ENCODE measurements around the gene ATG16L1.

The ATG16L1 gene

GRCh38 chr2:233255151-233255550, 3.7 kb downstream of the ATG16L1 start:
- WGBS (ENCODE audit: insufficient coverage) = 98% methylated on average over 7 of the region's 11 CpGs
- no peaks in the 10 kb centered on the region for H3K9me3 ChIP-seq (ENCODE audit: control extremely low read depth in 1 of 5, control insufficient read depth in 4 of 5, insufficient read depth in 2 of 5, low read depth in 1 of 5, low read length in 4 of 5)
- H3K27ac ChIP-seq (ENCODE audit: insufficient read depth in 1 of 2, low read depth in 1 of 2, low read length in 2 of 2, poor library complexity in 1 of 2, severe bottlenecking in 2 of 2) = peak overlapping the region in 1 of 2 experiments; percentile 21
- H3K27me3 ChIP-seq (replicated peaks in 2 of 5; ENCODE audit: control insufficient read depth in 4 of 5, insufficient read depth in 5 of 5, low read length in 4 of 5) = no peaks in the 10 kb centered on the region
- H3K4me3 ChIP-seq (ENCODE audit: control insufficient read depth in 1 of 7, extremely low read depth in 1 of 7, insufficient read depth in 4 of 7, low read depth in 2 of 7, low read length in 6 of 7) = no peak overlapping the region
- ChIA-PET CTCF (no interaction called here), POLR2A (no interaction called here)
- H3K36me3 ChIP-seq (ENCODE audit: control insufficient read depth in 4 of 4, insufficient read depth in 4 of 4, low read length in 3 of 4) = peaks cover 12 to 47% (median 30%) of the 10 kb centered on the region in 4 experiments
- peaks cover 6 to 23% (median 16%) of the 10 kb centered on the region in 4 experiments for H3K4me1 ChIP-seq (ENCODE audit: control extremely low read depth in 1 of 4, control insufficient read depth in 4 of 4, insufficient read depth in 4 of 4, low read length in 3 of 4)
- no peak for DNase-seq

DNA sequence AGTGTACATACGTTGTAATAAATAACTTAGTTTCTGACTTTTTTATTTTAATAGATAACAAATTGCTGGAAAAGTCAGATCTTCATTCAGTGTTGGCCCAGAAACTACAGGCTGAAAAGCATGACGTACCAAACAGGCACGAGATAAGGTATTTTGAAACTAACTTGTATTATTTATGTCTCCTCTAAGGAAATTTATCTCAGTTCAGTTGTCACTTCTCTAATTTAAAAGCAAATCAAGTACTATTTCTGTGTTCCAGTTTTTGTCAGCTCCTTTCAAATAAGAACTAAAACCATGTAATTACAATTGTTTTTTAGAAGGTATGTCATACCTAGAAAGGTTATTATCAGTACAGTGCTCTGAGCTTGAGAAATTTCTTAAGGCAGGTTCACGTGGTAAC, 4.6 kb downstream of the ATG16L1 start:
- H3K36me3 ChIP-seq (ENCODE audit: control insufficient read depth in 4 of 4, insufficient read depth in 4 of 4, low read length in 3 of 4) = peaks cover 18 to 54% (median 36%) of the 10 kb centered on the region in 4 experiments

DNA sequence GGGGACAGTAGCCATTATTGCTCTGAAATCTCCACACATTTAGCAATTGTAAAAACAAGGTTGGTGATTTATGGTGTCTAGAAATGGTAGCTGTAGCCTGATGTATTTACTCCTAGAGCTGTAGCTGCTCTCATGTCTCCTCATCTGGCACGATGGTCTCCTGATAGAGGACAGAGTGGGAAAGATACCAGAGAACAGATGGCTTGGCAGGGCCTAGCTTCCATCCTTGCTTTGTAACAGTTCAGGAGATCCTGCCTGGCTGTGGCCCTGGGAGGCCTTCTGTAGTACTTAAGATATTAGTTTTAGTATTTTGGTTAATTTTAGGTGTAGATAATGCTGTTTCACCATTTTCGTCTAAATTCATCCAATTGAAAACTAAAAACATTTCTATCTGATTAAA, 6.7 kb downstream of the ATG16L1 start:
- CTCF ChIA-PET = no interaction called here
- POLR2A ChIA-PET = no interaction called here

More for the DNA sequence above, 4.6 kb downstream of the ATG16L1 start:
- no peak for DNase-seq
- H3K4me3 ChIP-seq (ENCODE audit: control insufficient read depth in 1 of 7, extremely low read depth in 1 of 7, insufficient read depth in 4 of 7, low read depth in 2 of 7, low read length in 6 of 7) = no peak overlapping the region
- no peaks in the 10 kb centered on the region for H3K27me3 ChIP-seq (replicated peaks in 2 of 5; ENCODE audit: control insufficient read depth in 4 of 5, insufficient read depth in 5 of 5, low read length in 4 of 5)
- no peak overlapping the region for H3K27ac ChIP-seq (ENCODE audit: insufficient read depth in 1 of 2, low read depth in 1 of 2, low read length in 2 of 2, poor library complexity in 1 of 2, severe bottlenecking in 2 of 2)
- CTCF ChIA-PET = no interaction called here
- no peaks in the 10 kb centered on the region for H3K9me3 ChIP-seq (ENCODE audit: control extremely low read depth in 1 of 5, control insufficient read depth in 4 of 5, insufficient read depth in 2 of 5, low read depth in 1 of 5, low read length in 4 of 5)
- WGBS (ENCODE audit: insufficient coverage) = no CpG with 5 or more reads among the region's 4 CpGs
- POLR2A ChIA-PET = no interaction called here
- H3K4me1 ChIP-seq (ENCODE audit: control extremely low read depth in 1 of 4, control insufficient read depth in 4 of 4, insufficient read depth in 4 of 4, low read length in 3 of 4) = peaks cover 5 to 17% (median 10%) of the 10 kb centered on the region in 4 experiments

GRCh38 chr2:233259730-233260129, 8.3 kb downstream of the ATG16L1 start:
- Histone ChIP-seq H3K27ac (ENCODE audit: insufficient read depth in 1 of 2, low read depth in 1 of 2, low read length in 2 of 2, poor library complexity in 1 of 2, severe bottlenecking in 2 of 2) (no peak overlapping the region), H3K36me3 (ENCODE audit: control insufficient read depth in 4 of 4, insufficient read depth in 4 of 4, low read length in 3 of 4) (peaks cover 39 to 83% (median 62%) of the 10 kb centered on the region in 4 experiments), H3K27me3 (replicated peaks in 2 of 5; ENCODE audit: control insufficient read depth in 4 of 5, insufficient read depth in 5 of 5, low read length in 4 of 5) (no peaks in the 10 kb centered on the region), H3K9me3 (ENCODE audit: control extremely low read depth in 1 of 5, control insufficient read depth in 4 of 5, insufficient read depth in 2 of 5, low read depth in 1 of 5, low read length in 4 of 5) (no peaks in the 10 kb centered on the region), H3K4me3 (ENCODE audit: control insufficient read depth in 1 of 7, extremely low read depth in 1 of 7, insufficient read depth in 4 of 7, low read depth in 2 of 7, low read length in 6 of 7) (no peak overlapping the region), H3K4me1 (ENCODE audit: control extremely low read depth in 1 of 4, control insufficient read depth in 4 of 4, insufficient read depth in 4 of 4, low read length in 3 of 4) (no peaks in the 10 kb centered on the region)
- WGBS (ENCODE audit: insufficient coverage) = 83% methylated on average over 1 of the region's 1 CpG
- ChIA-PET CTCF (interaction anchor here (1.0 kb wide), 1 partner anchor 8 kb away, joined by 3 read pairs; no protein-coding TSS in a partner anchor), POLR2A (no interaction called here)
- no peak for DNase-seq

More for the DNA sequence above, 6.7 kb downstream of the ATG16L1 start:
- peaks cover 0 to 4% (median 2%) of the 10 kb centered on the region in 4 experiments for H3K4me1 ChIP-seq (ENCODE audit: control extremely low read depth in 1 of 4, control insufficient read depth in 4 of 4, insufficient read depth in 4 of 4, low read length in 3 of 4)
- no peaks in the 10 kb centered on the region for H3K9me3 ChIP-seq (ENCODE audit: control extremely low read depth in 1 of 5, control insufficient read depth in 4 of 5, insufficient read depth in 2 of 5, low read depth in 1 of 5, low read length in 4 of 5)
- peaks cover 33 to 75% (median 55%) of the 10 kb centered on the region in 4 experiments for H3K36me3 ChIP-seq (ENCODE audit: control insufficient read depth in 4 of 4, insufficient read depth in 4 of 4, low read length in 3 of 4)
- WGBS (ENCODE audit: insufficient coverage) = 86% methylated on average over 1 of the region's 2 CpGs
- no peaks in the 10 kb centered on the region for H3K27me3 ChIP-seq (replicated peaks in 2 of 5; ENCODE audit: control insufficient read depth in 4 of 5, insufficient read depth in 5 of 5, low read length in 4 of 5)
- no peak for DNase-seq
- H3K4me3 ChIP-seq (ENCODE audit: control insufficient read depth in 1 of 7, extremely low read depth in 1 of 7, insufficient read depth in 4 of 7, low read depth in 2 of 7, low read length in 6 of 7) = no peak overlapping the region
- H3K27ac ChIP-seq (ENCODE audit: insufficient read depth in 1 of 2, low read depth in 1 of 2, low read length in 2 of 2, poor library complexity in 1 of 2, severe bottlenecking in 2 of 2) = no peak overlapping the region

DNA sequence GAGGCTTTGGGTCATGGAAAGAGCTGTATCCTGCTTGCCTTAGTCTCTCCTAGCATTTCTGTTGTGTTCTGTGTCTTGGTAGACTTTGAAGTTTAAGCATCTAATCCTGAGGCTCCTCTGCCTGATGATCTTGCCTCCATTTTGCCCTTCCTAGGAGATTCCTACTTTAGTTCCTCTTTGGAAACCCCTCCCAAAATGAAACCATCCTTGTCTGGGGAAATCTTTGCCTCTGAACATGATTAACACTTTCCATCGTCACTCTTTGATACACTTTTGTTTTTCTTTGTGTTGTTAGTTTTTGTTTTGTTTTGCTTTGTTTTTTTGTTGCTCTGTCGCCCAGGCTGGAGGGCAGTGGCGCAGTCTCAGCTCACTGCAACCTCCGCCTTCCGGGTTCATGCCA, 9.2 kb downstream of the ATG16L1 start:
- Histone ChIP-seq H3K36me3 (ENCODE audit: control insufficient read depth in 4 of 4, insufficient read depth in 4 of 4, low read length in 3 of 4) (peaks cover 41 to 90% (median 67%) of the 10 kb centered on the region in 4 experiments), H3K9me3 (ENCODE audit: control extremely low read depth in 1 of 5, control insufficient read depth in 4 of 5, insufficient read depth in 2 of 5, low read depth in 1 of 5, low read length in 4 of 5) (no peaks in the 10 kb centered on the region), H3K4me3 (ENCODE audit: control insufficient read depth in 1 of 7, extremely low read depth in 1 of 7, insufficient read depth in 4 of 7, low read depth in 2 of 7, low read length in 6 of 7) (no peak overlapping the region), H3K27ac (ENCODE audit: insufficient read depth in 1 of 2, low read depth in 1 of 2, low read length in 2 of 2, poor library complexity in 1 of 2, severe bottlenecking in 2 of 2) (no peak overlapping the region), H3K4me1 (ENCODE audit: control extremely low read depth in 1 of 4, control insufficient read depth in 4 of 4, insufficient read depth in 4 of 4, low read length in 3 of 4) (no peaks in the 10 kb centered on the region), H3K27me3 (replicated peaks in 2 of 5; ENCODE audit: control insufficient read depth in 4 of 5, insufficient read depth in 5 of 5, low read length in 4 of 5) (no peaks in the 10 kb centered on the region)
- ChIA-PET CTCF (no interaction called here), POLR2A (no interaction called here)
- 100% methylated on average over 3 of the region's 5 CpGs for WGBS (ENCODE audit: insufficient coverage)
- DNase-seq = no peak

DNA sequence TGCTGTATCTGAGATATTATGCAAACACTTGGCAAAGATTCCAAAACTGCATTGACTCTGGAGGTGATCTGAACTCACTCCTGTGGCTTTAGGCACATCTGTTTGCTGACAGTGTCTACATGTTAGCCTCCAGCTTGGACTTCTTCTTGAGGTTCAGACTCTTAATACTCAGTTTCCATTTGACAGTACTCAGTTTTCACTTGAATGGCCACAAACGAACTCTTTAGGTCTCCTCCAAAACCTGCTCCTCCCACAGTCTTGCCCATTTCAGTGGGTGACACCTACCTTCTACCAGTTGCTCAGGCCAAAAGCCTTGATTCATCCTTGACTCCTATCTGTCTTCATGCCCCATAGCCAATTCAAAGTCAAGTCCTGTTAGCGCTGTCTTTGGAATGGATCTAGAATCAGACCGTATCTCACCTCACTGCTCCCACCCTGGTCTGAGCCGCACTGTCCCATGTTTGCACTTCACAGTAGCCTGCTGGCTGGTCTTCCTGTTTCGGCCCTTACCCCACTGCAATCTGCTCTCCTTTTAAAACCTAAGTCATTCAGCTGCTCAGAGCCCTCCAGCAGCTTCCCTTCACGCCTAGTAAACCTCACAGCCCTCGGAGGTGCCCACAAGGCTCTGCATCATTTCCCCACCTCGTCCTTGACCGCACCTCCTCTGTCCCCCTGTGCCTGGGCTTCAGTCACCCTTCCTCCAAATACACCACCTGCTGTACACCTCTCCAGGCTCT, 10.5 kb downstream of the ATG16L1 start:
- CTCF ChIA-PET = interaction anchor here (1.9 kb wide), 1 partner anchor 14 kb away, joined by 4 read pairs; no protein-coding TSS in a partner anchor
- POLR2A ChIA-PET = no interaction called here
- WGBS (ENCODE audit: insufficient coverage) = 94% methylated on average over 9 of the region's 9 CpGs
- Histone ChIP-seq H3K27ac (ENCODE audit: insufficient read depth in 1 of 2, low read depth in 1 of 2, low read length in 2 of 2, poor library complexity in 1 of 2, severe bottlenecking in 2 of 2) (no peak overlapping the region), H3K4me3 (ENCODE audit: control insufficient read depth in 1 of 7, extremely low read depth in 1 of 7, insufficient read depth in 4 of 7, low read depth in 2 of 7, low read length in 6 of 7) (no peak overlapping the region), H3K9me3 (ENCODE audit: control extremely low read depth in 1 of 5, control insufficient read depth in 4 of 5, insufficient read depth in 2 of 5, low read depth in 1 of 5, low read length in 4 of 5) (no peaks in the 10 kb centered on the region), H3K27me3 (replicated peaks in 2 of 5; ENCODE audit: control insufficient read depth in 4 of 5, insufficient read depth in 5 of 5, low read length in 4 of 5) (no peaks in the 10 kb centered on the region), H3K36me3 (ENCODE audit: control insufficient read depth in 4 of 4, insufficient read depth in 4 of 4, low read length in 3 of 4) (peaks cover 42 to 91% (median 72%) of the 10 kb centered on the region in 4 experiments), H3K4me1 (ENCODE audit: control extremely low read depth in 1 of 4, control insufficient read depth in 4 of 4, insufficient read depth in 4 of 4, low read length in 3 of 4) (no peaks in the 10 kb centered on the region)
- DNase-seq = no peak

- H3K4me1 ChIP-seq (ENCODE audit: control extremely low read depth in 1 of 4, control insufficient read depth in 4 of 4, insufficient read depth in 4 of 4, low read length in 3 of 4) = peaks cover 0 to 2% (median 1%) of the 10 kb centered on the region in 4 experiments
- no peaks in the 10 kb centered on the region for H3K27me3 ChIP-seq (replicated peaks in 2 of 5; ENCODE audit: control insufficient read depth in 4 of 5, insufficient read depth in 5 of 5, low read length in 4 of 5)
- H3K36me3 ChIP-seq (ENCODE audit: control insufficient read depth in 4 of 4, insufficient read depth in 4 of 4, low read length in 3 of 4) = peaks cover 42 to 86% (median 70%) of the 10 kb centered on the region in 4 experiments
- H3K27ac ChIP-seq (ENCODE audit: insufficient read depth in 1 of 2, low read depth in 1 of 2, low read length in 2 of 2, poor library complexity in 1 of 2, severe bottlenecking in 2 of 2) = no peak overlapping the region
- 99% methylated on average over 5 of the region's 5 CpGs for WGBS (ENCODE audit: insufficient coverage)
- ChIA-PET CTCF (interaction anchor here (1.9 kb wide), 1 partner anchor 13 kb away, joined by 4 read pairs; no protein-coding TSS in a partner anchor), POLR2A (no interaction called here)
- DNase-seq = no peak
- H3K4me3 ChIP-seq (ENCODE audit: control insufficient read depth in 1 of 7, extremely low read depth in 1 of 7, insufficient read depth in 4 of 7, low read depth in 2 of 7, low read length in 6 of 7) = no peak overlapping the region
- H3K9me3 ChIP-seq (ENCODE audit: control extremely low read depth in 1 of 5, control insufficient read depth in 4 of 5, insufficient read depth in 2 of 5, low read depth in 1 of 5, low read length in 4 of 5) = no peaks in the 10 kb centered on the region
These were observed 11.1 kb downstream of the ATG16L1 start for GRCh38 chr2:233262562-233262961.
